ENCODE measurements around the gene NOL6.

DNA sequence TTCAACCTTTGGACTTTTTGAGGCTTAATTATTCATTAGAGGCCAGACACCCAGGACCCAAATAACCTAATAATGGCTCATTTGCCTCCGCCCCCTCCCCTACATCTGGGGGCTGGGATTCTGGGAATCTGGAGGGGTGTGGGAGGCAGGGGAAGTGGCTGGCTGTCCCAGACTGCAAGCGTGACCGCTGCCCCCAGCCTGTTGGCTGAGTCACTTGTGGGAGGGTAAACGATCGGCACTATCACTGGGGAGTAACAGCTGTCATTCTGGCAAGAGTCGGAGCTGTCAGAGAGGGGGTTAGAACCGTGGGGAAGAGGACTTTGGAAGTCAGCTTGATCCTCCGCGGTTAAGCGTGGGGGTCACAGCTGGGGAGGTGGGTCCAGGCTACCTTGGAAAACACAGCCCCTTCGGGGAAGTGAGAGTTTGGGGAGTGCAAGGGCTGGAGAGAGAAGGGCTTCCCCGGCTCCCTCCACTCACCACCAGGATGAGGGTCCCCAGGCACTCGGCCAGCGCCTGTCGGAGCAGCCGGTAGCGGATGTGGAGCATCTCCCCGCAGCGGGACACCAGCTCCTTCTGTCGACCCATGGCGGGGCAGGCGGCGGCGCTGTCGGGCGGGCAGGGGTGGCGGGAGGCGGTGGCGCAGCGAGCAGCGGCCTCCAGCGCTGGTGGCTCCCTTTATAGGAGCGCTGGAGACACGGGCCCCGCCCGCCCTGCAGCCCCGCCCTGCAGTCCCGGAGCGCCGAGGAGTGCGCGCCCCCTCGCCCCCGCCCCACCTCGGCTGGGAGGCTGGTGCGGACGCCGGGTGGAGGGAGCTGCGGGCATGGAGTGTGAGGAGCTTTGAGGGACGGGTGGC is 26.6 kb downstream of the NOL6 start, which contains the start of gene AQP3:
- TF ChIP-seq, protein P1, sequence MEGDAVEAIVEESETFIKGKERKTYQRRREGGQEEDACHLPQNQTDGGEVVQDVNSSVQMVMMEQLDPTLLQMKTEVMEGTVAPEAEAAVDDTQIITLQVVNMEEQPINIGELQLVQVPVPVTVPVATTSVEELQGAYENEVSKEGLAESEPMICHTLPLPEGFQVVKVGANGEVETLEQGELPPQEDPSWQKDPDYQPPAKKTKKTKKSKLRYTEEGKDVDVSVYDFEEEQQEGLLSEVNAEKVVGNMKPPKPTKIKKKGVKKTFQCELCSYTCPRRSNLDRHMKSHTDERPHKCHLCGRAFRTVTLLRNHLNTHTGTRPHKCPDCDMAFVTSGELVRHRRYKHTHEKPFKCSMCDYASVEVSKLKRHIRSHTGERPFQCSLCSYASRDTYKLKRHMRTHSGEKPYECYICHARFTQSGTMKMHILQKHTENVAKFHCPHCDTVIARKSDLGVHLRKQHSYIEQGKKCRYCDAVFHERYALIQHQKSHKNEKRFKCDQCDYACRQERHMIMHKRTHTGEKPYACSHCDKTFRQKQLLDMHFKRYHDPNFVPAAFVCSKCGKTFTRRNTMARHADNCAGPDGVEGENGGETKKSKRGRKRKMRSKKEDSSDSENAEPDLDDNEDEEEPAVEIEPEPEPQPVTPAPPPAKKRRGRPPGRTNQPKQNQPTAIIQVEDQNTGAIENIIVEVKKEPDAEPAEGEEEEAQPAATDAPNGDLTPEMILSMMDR (conservative IDR thresholded peaks at IDR 0.05) = peak; percentile 75
- TF ChIP-seq ZFX (IDR thresholded peaks at IDR 0.05) = 0 out of 2 replicates have a peak, but pooled peaks have one; percentile 5
